ENCODE results near the gene KRTAP5-11.
"Not testable (repeated sequence)": the region's sequence is repeated elsewhere in the genome, so short reads cannot be mapped to it uniquely, and the experiment has no call there.

Gene KRTAP5-11

DNA sequence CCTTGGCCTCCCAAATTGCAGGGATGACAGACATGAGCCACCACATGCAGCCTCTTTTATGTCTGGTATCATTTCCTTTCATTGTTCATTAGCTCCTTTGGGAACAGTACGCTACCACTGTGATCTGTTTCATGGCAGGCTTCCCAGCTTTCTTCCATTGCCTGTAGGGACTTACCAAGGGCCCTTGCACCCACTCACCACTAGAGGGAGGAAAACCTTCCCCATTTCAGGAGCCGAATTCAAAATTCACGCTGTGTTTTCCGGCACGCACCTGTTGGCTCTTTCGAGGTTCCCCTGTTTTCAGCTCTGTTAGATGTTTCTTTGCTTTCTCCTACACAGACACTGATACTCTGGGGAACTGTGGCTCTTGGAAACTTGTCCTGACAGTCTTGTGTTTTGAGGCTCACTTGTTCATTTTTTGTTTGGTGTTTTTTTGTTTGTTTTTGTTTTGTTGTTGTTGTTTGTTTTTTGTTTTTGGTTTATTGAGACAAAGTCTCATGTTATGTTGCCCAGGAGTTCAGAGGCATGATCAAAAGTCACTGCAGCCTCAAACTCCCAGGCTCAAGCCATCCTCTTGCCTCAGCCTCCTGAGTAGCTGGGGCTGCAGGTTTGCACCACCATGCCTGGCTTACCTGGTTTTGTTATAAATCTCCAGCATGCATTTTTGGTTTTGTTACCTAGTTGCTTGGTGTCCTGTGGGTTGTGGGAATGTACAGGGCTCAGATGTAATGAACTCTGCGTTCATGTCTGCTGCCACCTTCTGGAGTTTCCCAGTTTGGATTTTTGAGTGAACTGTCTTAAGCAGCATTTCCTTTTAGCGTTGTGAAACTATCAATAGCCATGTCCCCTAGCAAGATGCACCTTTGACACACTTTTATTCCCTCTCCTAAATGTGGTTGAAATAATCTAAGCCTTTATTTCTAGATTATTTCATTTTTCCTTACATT lies 2.3 kb downstream of the KRTAP5-11 start:
- DNase-seq (ENCODE audit: low read depth): peak; percentile 9

DNA sequence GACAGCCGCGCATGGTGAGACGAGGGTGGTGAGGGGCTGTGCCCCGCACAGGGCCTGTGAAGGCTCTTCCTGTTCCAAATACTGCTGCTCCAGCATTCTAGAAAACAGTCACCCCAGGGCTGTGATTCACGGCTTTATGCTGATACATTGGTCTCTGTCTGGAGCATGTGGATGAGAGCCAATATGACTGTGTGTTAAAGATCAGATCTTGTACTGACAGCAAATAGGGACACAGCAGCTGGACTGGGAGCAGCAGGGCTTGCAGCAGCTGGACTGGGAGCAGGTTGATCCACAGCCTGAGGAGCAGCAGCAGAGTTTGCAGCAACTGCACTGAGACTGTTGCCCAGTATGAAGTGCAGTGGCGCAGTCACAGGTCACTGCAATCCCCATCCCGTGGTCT lies 3.2 kb downstream of the KRTAP5-11 start:
- not testable (repeated sequence) for DNase-seq (ENCODE audit: low read depth)

DNA sequence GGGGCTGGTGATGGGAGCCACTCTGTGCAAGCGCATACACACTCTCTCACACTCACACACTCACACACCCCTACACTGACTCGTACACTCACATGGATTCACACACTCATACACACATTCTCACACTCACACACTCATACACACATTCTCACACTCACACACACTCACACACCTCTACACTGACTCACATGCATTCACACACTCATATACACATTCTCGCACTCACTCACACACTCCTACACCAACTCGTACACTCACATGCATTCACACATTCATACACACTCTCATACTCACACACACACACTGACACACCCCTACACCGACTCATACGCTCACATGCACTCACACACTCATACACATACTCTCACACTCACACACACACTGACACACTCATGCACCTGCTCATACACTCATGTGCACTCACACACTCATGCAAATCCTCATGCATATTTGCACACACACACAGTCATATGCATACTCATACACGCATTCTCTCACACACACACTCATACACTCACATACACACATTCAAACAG lies 5.1 kb downstream of the KRTAP5-11 start:
- DNase-seq (ENCODE audit: low read depth): no peak

DNA sequence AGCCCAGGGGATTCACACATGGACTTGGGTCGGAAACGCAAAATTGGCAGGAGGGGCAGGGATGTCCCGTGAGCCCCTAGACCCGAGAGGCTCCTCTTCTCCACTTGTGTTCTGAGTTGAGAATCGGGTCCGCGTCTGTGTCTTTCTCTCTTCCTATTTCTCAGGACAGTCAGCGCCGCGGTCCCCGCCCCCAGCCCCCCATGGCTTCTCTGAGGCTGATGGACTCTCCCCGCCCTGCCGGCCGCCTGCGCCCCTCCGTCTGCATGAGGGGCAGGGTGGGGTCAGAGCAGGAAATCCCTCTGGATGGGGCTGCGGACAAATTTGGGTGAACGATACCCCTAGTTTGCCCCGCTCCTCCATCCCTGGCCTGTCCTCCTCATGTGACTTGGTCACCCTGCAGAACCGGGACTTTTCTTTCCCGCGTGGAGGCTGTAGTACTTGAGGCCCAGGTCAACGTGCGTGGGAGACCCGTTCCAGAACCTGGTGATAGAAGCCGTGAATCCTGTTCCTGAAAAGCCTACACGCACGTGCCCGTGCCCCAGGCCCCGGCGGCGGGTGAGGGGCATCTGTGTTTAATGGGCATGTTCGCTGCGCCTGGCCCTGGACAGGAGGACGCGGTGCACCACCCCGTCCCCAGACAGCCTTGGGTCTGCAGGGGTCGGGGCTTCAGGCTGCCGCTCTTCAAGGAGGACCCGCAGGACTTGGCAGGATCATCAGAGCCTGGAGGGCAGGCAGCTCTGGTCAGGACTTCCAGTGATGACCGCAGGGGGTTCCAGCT lies 5.8 kb downstream of the KRTAP5-11 start:
- DNase-seq (ENCODE audit: low read depth): not testable (repeated sequence)

DNA sequence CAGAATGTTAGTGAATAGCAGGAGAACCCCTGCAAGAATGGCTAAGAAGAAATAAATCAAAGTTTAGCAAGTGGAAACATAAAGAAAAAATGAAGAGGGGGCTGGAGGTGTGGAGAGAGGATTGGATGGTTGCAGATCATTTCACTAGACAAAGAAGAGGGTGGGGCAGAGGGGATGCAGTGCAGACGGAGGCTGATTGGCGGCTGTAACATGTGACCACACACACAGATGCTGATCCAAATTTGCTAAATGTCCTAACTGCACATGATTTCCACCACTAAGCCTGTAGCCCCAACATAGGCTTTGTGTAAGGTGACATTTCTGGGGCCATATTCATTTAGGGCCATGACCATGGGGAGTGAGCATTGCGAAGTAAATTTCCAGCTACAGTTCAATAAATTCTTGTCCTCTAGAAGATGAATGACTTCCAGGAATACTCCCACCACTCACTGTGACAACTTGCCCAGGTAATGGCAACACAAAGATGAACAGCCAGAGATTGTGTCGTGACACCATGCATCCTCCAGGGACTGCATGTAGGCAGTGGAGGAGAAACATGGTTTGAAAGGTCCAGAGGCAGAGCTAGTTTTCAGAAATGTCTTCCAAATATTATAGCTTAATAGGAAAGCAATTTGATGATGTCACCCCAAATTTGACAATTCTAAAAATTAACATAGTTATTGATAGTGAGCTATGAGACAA lies 6.8 kb downstream of the KRTAP5-11 start:
- no peak for DNase-seq (ENCODE audit: low read depth)

DNA sequence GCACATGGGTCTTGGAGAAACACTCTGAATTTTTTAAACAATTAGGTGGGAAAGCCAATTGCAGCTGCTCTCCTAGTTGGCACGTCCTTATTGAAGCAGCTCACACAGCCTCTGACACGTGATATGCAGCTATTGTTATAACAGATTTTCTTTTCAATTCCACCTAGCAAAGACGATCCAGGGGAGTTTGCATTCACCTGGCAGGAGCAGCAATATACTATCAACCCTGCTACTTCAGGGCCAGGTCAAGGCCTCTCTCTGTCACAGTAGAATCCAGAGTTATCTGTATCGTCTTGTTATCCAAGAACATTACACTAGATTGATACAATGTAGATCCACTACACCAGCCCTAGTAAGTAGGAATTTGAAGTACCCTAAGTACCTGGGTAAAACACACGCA lies 8.3 kb downstream of the KRTAP5-11 start:
- DNase-seq (ENCODE audit: low read depth): no peak

DNA sequence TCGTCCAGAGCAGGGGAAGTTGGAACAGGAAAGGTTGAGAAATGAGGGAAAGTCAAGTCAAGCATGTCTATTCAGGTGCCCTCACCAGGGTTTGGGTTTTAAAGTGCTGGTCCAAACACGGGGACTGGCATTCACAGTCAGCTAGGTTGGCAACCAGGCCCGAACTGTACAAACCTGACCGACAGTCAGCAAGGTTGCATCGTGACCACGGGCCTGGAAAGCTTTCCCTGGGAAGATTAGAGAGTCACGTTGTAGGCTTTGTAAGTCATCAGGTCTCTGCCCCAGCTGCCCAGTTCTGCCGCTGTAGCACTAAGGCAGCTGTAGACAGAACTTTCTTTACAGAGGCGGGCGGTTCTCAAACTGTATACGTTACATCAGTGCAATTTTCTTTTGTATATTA lies 9.9 kb downstream of the KRTAP5-11 start:
- no peak for DNase-seq (ENCODE audit: low read depth)

DNA sequence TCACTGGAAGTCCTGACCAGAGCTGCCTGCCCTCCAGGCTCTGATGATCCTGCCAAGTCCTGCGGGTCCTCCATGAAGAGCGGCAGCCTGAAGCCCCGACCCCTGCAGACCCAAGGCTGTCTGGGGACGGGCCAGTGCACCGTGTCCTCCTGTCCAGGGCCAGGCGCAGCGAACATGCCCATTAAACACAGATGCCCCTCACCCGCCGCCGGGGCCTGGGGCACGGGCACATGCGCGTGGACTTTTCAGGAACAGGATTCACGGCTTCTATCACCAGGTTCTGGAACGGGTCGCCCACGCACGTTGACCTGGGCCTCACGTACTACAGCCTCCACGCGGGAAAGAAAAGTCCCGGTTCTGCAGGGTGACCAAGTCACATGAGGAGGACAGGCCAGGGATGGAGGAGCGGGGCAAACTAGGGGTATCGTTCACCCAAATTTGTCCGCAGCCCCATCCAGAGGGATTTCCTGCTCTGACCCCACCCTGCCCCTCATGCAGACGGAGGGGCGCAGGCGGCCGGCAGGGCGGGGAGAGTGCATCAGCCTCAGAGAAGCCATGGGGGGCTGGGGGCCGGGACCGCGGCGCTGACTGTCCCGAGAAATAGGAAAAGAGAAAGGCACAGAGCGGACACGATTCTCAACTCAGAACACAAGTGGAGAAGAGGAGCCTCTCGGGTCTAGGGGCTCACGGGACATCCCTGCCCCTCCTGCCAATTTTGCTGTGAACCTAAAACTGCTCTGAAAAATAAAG lies 11.4 kb downstream of the KRTAP5-11 start:
- DNase-seq (ENCODE audit: low read depth): not testable (repeated sequence)

DNA sequence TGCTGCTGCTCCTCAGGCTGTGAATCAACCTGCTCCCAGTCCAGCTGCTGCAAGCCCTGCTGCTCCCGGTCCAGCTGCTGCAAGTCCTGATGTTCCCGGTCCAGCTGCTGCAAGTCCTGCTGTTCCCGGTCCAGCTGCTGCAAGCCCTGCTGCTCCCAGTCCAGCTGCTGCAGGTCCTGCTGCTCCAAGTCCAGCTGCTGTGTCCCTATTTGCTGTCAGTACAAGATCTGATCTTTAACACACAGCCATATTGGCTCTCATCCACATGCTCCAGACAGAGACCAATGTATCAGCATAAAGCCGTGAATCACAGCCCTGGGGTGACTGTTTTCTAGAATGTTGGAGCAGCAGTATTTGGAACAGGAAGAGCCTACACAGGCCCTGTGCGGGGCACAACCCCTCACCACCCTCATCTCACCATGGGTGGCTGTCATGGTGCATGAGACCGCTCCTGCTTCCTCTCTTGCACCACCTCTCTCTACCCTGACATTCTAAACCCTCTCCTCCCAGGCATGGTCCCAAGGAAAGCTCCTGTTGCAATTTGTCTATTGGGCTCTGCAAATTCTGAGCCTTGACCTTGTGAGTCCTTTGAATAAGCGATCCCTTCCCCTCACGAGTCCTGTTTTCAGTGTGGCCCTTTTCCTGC lies 13.8 kb downstream of the KRTAP5-11 start:
- no peak for DNase-seq (ENCODE audit: low read depth)

DNA sequence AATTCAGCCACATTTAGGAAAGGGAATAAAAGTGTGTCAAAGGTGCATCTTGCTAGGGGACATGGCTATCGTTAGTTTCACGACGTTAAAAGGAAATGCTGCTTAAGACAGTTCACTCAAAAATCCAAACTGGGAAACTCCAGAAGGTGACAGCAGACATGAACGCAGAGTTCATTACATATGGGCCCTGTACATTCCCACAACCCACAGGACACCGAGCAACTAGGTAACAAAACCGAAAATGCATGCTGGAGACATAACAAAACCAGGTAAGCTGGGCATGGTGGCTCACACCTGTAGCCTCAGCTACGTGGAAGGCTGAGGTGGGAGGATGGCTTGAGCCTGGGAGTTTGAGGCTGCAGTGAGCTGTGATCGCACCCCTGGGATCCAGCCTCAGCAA lies 15.0 kb downstream of the KRTAP5-11 start:
- DNase-seq (ENCODE audit: low read depth): not testable (repeated sequence)

DNA sequence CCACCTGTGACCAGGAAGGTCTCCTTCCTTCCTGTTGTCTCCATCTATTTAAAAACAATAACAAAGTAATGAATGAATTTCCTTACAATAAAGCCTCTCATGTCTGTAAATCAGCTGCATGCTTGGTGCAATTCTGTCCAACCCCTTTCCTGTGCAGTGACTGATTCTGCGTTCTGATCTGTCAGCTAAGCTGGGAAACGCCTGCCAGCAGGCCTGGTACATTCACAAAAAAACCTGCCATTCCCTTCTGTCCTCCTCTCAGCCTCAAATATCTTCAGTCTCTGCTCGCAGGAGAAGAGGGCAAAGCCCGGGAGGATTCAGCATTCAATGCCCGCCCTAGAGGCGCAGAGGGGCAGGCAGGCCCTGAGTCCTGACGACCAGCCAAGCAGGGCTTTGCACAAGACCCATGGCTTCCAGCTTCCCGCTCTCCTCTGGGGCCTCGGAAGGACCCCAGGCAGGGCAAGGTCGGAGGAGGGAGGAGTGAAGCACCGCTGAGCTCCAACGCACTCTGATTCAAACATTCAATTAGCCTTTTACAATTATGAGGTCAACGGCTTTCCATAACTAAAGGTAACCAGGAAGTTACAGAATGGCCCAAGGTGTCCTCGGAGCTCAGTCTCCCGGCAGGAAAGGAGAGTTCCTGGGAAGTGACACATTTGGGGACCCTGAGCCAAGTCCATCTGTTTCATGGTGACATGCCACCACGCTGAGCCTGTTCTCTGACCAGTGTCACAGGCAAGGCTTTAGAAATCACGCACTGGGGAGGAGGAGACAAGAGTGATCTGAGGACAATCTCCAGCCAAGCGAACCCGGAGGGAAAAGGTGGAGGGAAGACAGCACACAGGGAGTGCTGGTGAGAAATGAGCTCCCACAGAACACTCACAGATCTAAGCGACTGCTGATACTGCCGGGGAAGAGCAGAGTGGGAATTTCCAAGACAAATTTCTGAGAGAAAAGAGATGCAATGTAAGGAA lies 15.8 kb downstream of the KRTAP5-11 start:
- not testable (repeated sequence) for DNase-seq (ENCODE audit: low read depth)

DNA sequence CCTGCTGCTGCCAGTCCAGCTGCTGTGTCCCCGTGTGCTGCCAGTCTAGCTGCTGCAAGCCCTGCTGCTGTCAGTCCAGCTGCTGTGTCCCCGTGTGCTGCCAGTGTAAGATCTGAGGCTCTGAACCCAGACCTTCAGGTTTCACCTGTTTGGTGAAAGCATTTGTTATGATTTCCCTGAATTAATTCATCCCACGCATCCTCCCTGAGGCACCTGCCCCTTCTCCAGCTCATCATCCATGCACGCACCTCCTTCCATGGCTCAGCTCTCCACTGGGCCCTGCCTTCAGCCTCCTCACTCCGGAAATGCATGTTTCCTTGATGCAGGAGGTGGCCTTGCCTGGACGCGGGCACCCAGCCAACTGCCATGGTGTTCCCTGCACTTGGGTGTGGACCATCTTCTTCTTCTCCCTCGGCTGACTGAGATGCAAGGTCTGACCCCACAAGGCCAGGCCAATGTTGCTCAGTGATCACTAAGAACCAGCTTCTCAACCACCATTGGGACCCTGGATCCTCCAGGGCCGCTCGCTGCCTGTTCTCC lies 16.5 kb downstream of the KRTAP5-11 start:
- no peak for DNase-seq (ENCODE audit: low read depth)

DNA sequence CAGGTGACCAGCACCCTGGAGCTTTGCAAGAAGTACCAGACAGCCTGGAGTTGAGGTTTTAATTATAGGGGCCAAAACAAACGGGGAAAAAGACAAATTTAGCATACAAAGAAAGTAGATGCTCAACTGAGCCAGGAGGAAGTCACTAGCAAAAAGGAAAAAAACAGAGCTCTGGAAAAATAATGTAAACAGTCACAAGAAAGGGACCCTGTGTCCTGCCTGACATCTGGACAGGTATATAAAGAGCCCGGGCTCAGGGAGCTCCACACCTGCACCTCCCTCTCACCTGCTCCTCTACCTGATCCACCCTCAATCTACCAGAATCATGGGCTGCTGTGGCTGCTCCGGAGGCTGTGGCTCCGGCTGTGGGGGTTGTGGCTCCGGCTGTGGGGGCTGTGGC lies 17.4 kb downstream of the KRTAP5-11 start, which contains the start of gene KRTAP5-10:
TSS of gene KRTAP5-10 (plus strand) at position 301 of the 400 bp plus-strand sequence. CDS start at position 326, 25 bp downstream.
- DNase-seq (ENCODE audit: low read depth): no peak

DNA sequence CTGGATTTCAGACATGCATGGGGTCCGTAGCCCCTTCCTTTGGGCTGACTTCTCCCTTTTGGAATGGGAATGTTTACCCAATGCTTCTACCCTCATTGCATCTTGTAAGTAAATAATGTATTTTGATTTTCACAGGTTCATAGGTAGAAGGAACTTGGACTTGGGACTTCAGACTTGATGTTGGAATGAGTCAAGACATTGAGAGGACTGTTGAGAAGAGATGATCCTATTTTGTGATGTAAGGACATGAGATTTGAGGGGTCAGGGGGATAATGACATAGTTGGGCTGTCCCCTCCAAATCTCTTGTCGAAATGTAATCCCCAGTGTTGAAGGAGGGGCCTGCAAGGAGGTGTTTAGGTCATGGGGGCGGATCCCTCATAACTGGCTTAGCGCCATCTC lies 18.2 kb downstream of the KRTAP5-11 start:
- DNase-seq (ENCODE audit: low read depth): no peak

DNA sequence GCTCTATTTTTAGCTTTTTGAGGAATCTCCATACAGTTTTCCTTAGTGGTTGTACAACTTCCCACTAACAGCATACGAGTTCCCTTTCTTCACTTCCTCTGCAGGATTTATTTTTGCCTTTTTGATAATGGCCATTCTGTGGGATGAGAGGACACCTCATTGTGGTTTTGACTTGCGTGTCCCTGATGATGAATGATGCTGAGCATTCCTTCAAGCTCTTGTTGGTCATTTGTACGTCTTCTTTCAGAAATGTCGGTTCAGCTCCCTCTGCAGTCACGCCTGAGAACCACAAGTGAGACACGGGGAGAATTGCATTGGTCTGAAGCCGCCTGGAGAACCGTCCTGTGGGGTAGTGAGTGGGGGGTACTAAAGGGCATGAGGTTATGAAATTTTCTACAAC lies 19.3 kb downstream of the KRTAP5-11 start:
- DNase-seq (ENCODE audit: low read depth): peak; percentile 7

DNA sequence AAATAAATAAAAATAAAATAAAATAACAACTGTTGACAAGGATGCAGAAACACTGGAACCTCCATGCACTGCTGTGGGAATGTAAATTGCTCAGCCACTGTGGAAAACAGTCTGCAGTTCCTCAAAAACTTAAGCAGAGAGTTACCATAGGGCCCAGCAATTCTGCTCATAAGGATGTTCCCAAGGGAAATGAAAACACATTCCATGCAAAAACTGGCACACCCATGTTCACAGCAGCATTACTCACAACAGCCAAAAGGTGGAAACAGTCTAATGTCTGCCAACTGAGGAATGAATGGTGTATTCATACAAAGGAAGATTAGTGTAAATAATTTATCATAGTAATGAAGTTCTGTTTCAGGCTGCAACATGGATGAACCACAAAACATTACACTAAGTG lies 20.6 kb downstream of the KRTAP5-11 start:
- no peak for DNase-seq (ENCODE audit: low read depth)

DNA sequence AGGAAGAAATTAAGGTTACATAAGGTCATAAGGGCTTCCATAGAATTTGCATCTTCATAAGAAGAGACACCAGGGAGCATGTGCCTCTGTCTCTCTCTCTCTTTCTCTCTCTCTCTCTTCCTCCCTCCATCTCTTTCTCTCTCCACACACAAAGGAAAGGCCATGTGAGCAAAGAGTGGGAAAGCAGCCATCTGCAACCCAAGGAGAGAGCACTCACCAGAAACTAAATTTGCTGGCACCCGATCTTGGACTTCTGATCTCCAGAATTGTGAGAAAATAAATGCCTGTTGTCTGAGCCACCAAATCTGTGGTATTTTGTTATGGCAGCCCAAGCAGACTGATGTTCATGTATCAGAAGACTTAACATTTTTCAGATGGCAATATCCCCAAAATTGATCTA lies 23.7 kb downstream of the KRTAP5-11 start:
- no peak for DNase-seq (ENCODE audit: low read depth)

DNA sequence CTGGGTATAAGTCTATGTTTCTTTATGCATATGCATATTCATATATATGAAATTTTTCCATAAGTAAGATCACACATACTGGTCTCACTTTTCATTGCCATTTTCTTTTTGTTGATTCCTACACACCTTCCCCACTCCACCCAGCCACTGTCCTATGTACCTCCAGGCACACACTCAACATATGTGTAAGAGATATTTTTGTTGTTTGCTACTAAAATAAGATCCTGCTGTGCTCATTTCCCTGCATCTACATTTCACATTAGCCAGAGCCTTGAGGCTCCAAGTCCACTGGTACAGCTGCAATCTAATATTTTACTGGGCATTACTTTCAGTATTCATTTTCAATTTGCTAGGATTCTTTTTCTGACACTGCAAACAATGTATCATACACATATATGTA lies 25.4 kb downstream of the KRTAP5-11 start:
- no peak for DNase-seq (ENCODE audit: low read depth)

DNA sequence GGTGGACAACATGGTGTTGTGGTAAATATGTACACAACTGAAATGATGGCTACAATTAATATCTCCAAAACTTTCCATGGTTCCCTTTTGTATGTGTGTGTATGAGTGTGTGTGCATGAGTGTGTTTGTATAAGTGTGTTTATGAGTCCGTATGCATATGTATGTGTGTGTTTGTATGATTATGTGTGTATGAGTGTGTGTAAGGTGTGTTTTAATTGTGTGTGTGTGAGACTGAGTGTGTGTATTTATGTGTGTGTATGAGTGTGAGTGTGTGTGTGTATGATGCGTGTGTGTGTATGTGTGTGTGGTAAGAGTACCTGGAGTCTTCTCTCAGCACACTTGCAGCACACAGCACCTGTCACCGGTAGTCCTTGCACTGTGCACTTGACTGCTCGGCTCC lies 26.7 kb downstream of the KRTAP5-11 start:
- no peak for DNase-seq (ENCODE audit: low read depth)

Data from HS-27A (cell line).